Muscle layer of colon (tissue), 2 donors: ENCODE data around the gene DDT.
"Not testable (repeated sequence)": the region's sequence is repeated elsewhere in the genome, so short reads cannot be mapped to it uniquely, and the experiment has no call there.

Experiments
- H3K27ac ChIP-seq: one replicate; pipeline ENCODE4 v1.7.0; 2013; ENCODE audit warnings: low read depth, mild to moderate bottlenecking, low read length, moderate library complexity
- H3K27me3 ChIP-seq, 2 donors: one replicate each; pipeline ENCODE4 v1.7.0; 2013; ENCODE audit warnings: low read length in 2 of 2, mild to moderate bottlenecking in 2 of 2; ENCODE audit not compliant: insufficient read depth in 2 of 2, control insufficient read depth in 1 of 2
- H3K36me3 ChIP-seq: one replicate; pipeline ENCODE4 v1.7.0; 2013; ENCODE audit warnings: mild to moderate bottlenecking, low read length; ENCODE audit not compliant: insufficient read depth
- H3K4me1 ChIP-seq: one replicate; pipeline ENCODE4 v1.7.0; 2013; ENCODE audit warnings: mild to moderate bottlenecking, low read length; ENCODE audit not compliant: insufficient read depth
- H3K4me3 ChIP-seq, 2 donors: one replicate each; pipeline ENCODE4 v1.7.0; 2013; ENCODE audit warnings: low read length in 2 of 2, low read depth in 1 of 2, mild to moderate bottlenecking in 1 of 2, moderate library complexity in 1 of 2
- H3K9ac ChIP-seq: one replicate; pipeline ENCODE4 v1.7.0; 2013; ENCODE audit warnings: low read length
- H3K9me3 ChIP-seq: one replicate; pipeline ENCODE4 v1.7.0; 2013; ENCODE audit warnings: mild to moderate bottlenecking, low read length
- donor health status: abdominal sarcoma.
- donor health status: Adenocarcinoma of cecum.

The DDT gene

GRCh38 chr22:23974345-23974744, at the start of gene DDT:
TSS of gene DDT (minus strand) at chr22:23974441. CDS start at chr22:23974414, 27 bp downstream.
- H3K9me3 ChIP-seq, H3K27me3 ChIP-seq, H3K9ac ChIP-seq, H3K27ac ChIP-seq, H3K4me3 ChIP-seq, H3K4me1 ChIP-seq: not testable (repeated sequence)
- peaks cover 26% of the 10 kb centered on the region for H3K36me3 ChIP-seq

GRCh38 chr22:24023204-24023789, 49.1 kb upstream of the DDT start:
- H3K9ac ChIP-seq = no peak overlapping the region
- H3K4me1 ChIP-seq = no peaks in the 10 kb centered on the region
- H3K9me3 ChIP-seq = no peaks in the 10 kb centered on the region
- H3K36me3 ChIP-seq = no peaks in the 10 kb centered on the region
- no peak overlapping the region for H3K4me3 ChIP-seq
- no peaks in the 10 kb centered on the region for H3K27me3 ChIP-seq
- no peak overlapping the region for H3K27ac ChIP-seq

- no peaks in the 10 kb centered on the region for H3K36me3 ChIP-seq
- no peaks in the 10 kb centered on the region for H3K9me3 ChIP-seq
- H3K27me3 ChIP-seq = no peaks in the 10 kb centered on the region
- no peaks in the 10 kb centered on the region for H3K4me1 ChIP-seq
- H3K9ac ChIP-seq = no peak overlapping the region
- H3K4me3 ChIP-seq = no peak overlapping the region
- H3K27ac ChIP-seq = no peak overlapping the region
Measured at GRCh38 chr22:24021304-24021703, 47.1 kb upstream of the DDT start.

GRCh38 chr22:24016156-24016555, 41.9 kb upstream of the DDT start:
- Histone ChIP-seq H3K36me3 (no peaks in the 10 kb centered on the region), H3K9ac (no peak overlapping the region), H3K4me1 (peaks cover 4% of the 10 kb centered on the region), H3K4me3 (no peak overlapping the region), H3K9me3 (no peaks in the 10 kb centered on the region), H3K27ac (no peak overlapping the region), H3K27me3 (no peaks in the 10 kb centered on the region)

- H3K9ac ChIP-seq = peak overlapping the region; percentile 83
Measured at GRCh38 chr22:24011735-24012068, 37.5 kb upstream of the DDT start.

GRCh38 chr22:24010018-24010391, 35.8 kb upstream of the DDT start:
- Histone ChIP-seq H3K27ac (no peak overlapping the region), H3K9ac (no peak overlapping the region), H3K27me3 (no peaks in the 10 kb centered on the region), H3K4me1 (peaks cover 13% of the 10 kb centered on the region), H3K36me3 (no peaks in the 10 kb centered on the region), H3K9me3 (no peaks in the 10 kb centered on the region), H3K4me3 (no peak overlapping the region)

More at GRCh38 chr22:24011735-24012068, 37.5 kb upstream of the DDT start:
- Histone ChIP-seq H3K4me3 (peak overlapping the region; percentile 78 to 93), H3K27ac (peak overlapping the region; percentile 67), H3K9me3 (no peaks in the 10 kb centered on the region), H3K4me1 (peaks cover 4% of the 10 kb centered on the region), H3K36me3 (no peaks in the 10 kb centered on the region), H3K27me3 (no peaks in the 10 kb centered on the region)

GRCh38 chr22:24009227-24010017, 35.2 kb upstream of the DDT start:
- Histone ChIP-seq H3K27me3 (no peaks in the 10 kb centered on the region), H3K4me3 (no peak overlapping the region), H3K4me1 (peaks cover 15% of the 10 kb centered on the region), H3K36me3 (no peaks in the 10 kb centered on the region), H3K27ac (no peak overlapping the region), H3K9me3 (no peaks in the 10 kb centered on the region), H3K9ac (no peak overlapping the region)

- H3K9ac ChIP-seq = no peak overlapping the region
- H3K27me3 ChIP-seq = no peaks in the 10 kb centered on the region
- H3K36me3 ChIP-seq = no peaks in the 10 kb centered on the region
- peaks cover 15% of the 10 kb centered on the region for H3K4me1 ChIP-seq
- H3K9me3 ChIP-seq = no peaks in the 10 kb centered on the region
- H3K27ac ChIP-seq = no peak overlapping the region
- H3K4me3 ChIP-seq = no peak overlapping the region
Measured at GRCh38 chr22:24008381-24009226, 34.4 kb upstream of the DDT start.

GRCh38 chr22:24008022-24008283, 33.7 kb upstream of the DDT start:
- Histone ChIP-seq H3K27ac (no peak overlapping the region), H3K4me3 (no peak overlapping the region), H3K4me1 (peaks cover 15% of the 10 kb centered on the region)

GRCh38 chr22:24007253-24008021, 33.2 kb upstream of the DDT start:
- no peaks in the 10 kb centered on the region for H3K9me3 ChIP-seq
- no peaks in the 10 kb centered on the region for H3K36me3 ChIP-seq
- H3K27ac ChIP-seq = no peak overlapping the region
- H3K4me3 ChIP-seq = no peak overlapping the region
- H3K9ac ChIP-seq = no peak overlapping the region
- peaks cover 14% of the 10 kb centered on the region for H3K4me1 ChIP-seq
- H3K27me3 ChIP-seq = no peaks in the 10 kb centered on the region

More at GRCh38 chr22:24008022-24008283, 33.7 kb upstream of the DDT start:
- no peak overlapping the region for H3K9ac ChIP-seq
- no peaks in the 10 kb centered on the region for H3K27me3 ChIP-seq
- H3K36me3 ChIP-seq = no peaks in the 10 kb centered on the region
- H3K9me3 ChIP-seq = no peaks in the 10 kb centered on the region

- no peak overlapping the region for H3K4me3 ChIP-seq
- no peak overlapping the region for H3K27ac ChIP-seq
- H3K9me3 ChIP-seq = no peaks in the 10 kb centered on the region
- H3K36me3 ChIP-seq = no peaks in the 10 kb centered on the region
- peaks cover 11% of the 10 kb centered on the region for H3K4me1 ChIP-seq
- no peak overlapping the region for H3K9ac ChIP-seq
- no peaks in the 10 kb centered on the region for H3K27me3 ChIP-seq
Measured at GRCh38 chr22:24006914-24007214, 32.6 kb upstream of the DDT start.
